ENCODE data around the gene VMAC.

GRCh38 chr19:5894704-5895349, 9.8 kb upstream of the VMAC start:
- no peak for TF ChIP-seq POLR2AphosphoS5 (IDR thresholded peaks at IDR 0.05; ENCODE audit: borderline replicate concordance, low read depth, low read length)
- TF ChIP-seq EZH2 (IDR thresholded peaks at IDR 0.05), result no peak
